ENCODE data around the gene PPAT.
A peak's percentile ranks its signal among the peaks of the same experiment; 100 is the strongest.

The PPAT gene

DNA sequence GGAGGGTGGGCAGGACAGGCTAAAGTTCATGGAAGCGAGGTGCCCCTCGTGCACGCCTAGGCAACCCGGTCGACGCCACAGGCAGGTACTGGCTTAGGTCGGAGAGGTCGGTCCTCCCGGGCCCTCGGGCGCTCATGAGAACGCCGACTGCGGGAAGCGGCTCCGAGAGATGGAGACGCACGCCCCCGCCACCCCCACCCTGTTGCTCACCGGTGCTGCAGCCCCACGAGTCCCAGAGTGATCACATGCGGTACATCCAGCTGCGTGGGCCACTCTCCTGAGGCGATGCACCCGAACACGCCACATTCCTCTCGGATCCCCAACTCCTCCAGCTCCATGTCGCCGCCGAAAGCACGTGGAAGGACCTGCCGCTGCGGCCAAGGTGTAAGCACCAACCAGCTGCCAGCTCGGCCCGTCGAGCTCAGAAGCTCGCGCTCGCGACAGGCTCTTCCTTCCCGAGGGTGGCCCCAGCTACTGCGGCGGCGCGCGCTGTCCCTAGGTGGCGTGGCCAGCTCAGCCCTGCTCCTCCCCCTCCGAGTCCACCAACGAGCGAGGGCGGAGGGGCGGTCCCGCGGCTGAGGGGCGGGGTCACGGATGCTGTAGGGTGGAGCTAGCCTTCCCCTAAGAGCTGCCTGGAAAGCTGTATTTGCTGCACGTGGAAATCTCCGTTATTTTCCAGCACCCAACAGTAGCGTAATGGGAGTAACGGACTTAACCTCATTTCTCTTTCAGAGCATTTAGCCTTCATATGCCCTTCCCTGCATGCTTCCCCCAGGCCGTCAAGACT is at the start of gene PPAT:
Gene PPAT (minus strand): TSS at position 476 of the 787 bp plus-strand sequence. CDS start 138 bp downstream, at position 338.
- peak; percentile 88 for DNase-seq (ENCODE audit: low read depth)
- no peak for TF ChIP-seq CTCF (IDR thresholded peaks at IDR 0.05; ENCODE audit: low read depth, low read length, missing control alignments)
- peak within 1 kb of the TSS; percentile 93 for H3K4me3 ChIP-seq (ENCODE audit: low read depth, low read length)

- TF ChIP-seq CTCF (IDR thresholded peaks at IDR 0.05; ENCODE audit: low read depth, low read length, missing control alignments): no peak
- H3K4me3 ChIP-seq (ENCODE audit: low read depth, low read length): no peak overlapping the region
- DNase-seq (ENCODE audit: low read depth): no peak
Observed at GRCh38 chr4:56480691-56481090, 45.3 kb upstream of the PPAT start.

DNA sequence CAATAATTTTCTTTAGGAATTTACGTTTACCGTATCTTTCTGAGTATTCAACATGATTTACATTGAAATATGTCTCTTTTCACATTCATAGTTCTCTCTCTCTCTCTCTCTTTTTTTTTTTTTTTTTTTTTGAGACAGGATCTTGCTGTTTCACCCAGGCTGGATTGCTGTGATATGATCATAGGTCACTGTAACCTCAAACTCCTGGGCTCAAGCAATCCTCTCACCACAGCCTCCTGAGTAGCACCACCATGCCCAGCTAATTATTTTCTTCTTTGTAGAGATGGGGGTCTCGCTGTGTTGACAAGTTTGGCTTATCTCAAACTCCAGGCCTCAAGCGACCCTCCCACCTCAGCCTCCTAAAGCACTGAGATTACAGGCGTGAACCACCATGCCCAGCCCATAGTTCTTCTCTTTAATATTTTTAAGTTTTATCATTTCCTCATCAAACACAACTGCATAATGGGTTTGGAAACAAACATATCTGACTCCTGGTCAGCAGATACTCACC is 41.8 kb upstream of the PPAT start:
- no peak for DNase-seq (ENCODE audit: low read depth)
- no peak overlapping the region for H3K4me3 ChIP-seq (ENCODE audit: low read depth, low read length)
- TF ChIP-seq CTCF (IDR thresholded peaks at IDR 0.05; ENCODE audit: low read depth, low read length, missing control alignments): no peak

- H3K4me3 ChIP-seq (ENCODE audit: low read depth, low read length): no peak overlapping the region
- TF ChIP-seq CTCF (IDR thresholded peaks at IDR 0.05; ENCODE audit: low read depth, low read length, missing control alignments): no peak
- DNase-seq (ENCODE audit: low read depth): no peak
Observed at GRCh38 chr4:56475917-56476316, 40.5 kb upstream of the PPAT start.

- DNase-seq (ENCODE audit: low read depth): no peak
- TF ChIP-seq CTCF (IDR thresholded peaks at IDR 0.05; ENCODE audit: low read depth, low read length, missing control alignments): no peak
- peak overlapping the region; percentile 6; the same call in 1 of the 2 replicates for H3K4me3 ChIP-seq (ENCODE audit: low read depth, low read length)
Observed at GRCh38 chr4:56469489-56470210, 34.2 kb upstream of the PPAT start.

DNA sequence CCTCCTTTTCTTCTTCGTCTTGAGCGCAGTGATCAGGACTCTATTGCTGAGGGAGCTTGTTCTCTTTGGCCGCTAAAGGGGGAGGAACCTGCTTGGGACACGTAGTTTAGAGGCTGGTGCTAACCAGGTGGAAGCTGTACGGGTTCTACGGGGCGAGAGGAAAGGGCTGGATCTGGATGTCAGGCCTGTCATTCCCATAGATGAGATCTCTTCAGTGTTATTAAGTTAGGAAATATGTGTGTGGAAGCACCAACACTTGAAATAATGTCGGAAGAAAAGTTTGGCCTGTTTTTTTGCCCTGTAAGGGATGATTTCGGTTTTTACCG is 32.6 kb upstream of the PPAT start:
- DNase-seq (ENCODE audit: low read depth): no peak
- H3K4me3 ChIP-seq (ENCODE audit: low read depth, low read length): peak overlapping the region; percentile 90
- no peak for TF ChIP-seq CTCF (IDR thresholded peaks at IDR 0.05; ENCODE audit: low read depth, low read length, missing control alignments)
